ENCODE results near the gene PDE1C.

PDE1C gene

DNA sequence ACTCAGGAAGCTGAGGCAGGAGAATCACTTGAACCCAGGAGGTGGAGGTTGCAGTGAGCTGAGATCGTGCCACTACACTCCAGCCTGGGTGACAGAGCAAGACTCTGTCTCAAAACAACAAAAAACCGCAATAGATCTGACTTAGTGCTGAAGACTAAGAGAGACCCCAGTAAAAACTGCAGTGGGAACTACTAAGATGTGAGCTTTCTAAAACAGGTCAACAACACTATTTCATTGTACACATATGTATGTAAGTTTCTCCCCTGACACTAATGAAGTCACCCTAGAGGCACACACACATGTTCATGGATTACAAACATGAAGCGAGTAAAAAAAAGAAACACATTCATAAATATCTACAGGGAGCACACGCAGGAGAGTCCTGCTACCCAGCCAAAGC lies 68.3 kb downstream of the PDE1C start:
- H3K36me3 ChIP-seq (ENCODE audit: control insufficient read depth, insufficient read depth, low read length), result no peaks in the 10 kb centered on the region
- no peaks in the 10 kb centered on the region for H3K4me1 ChIP-seq (ENCODE audit: control insufficient read depth, insufficient read depth, low read length)
- H3K9me3 ChIP-seq (ENCODE audit: control insufficient read depth, insufficient read depth, low read length), result no peaks in the 10 kb centered on the region
- no peaks in the 10 kb centered on the region for H3K27me3 ChIP-seq (ENCODE audit: control insufficient read depth, insufficient read depth, low read length)
- no peak overlapping the region for H3K27ac ChIP-seq (ENCODE audit: low read length)
- no peak overlapping the region for H3K4me3 ChIP-seq (ENCODE audit: low read length)
- no peak for DNase-seq (ENCODE audit: low read depth, low spot score)
- WGBS (ENCODE audit: insufficient coverage, insufficient read length), result no CpG with 5 or more reads among the region's 4 CpGs

DNA sequence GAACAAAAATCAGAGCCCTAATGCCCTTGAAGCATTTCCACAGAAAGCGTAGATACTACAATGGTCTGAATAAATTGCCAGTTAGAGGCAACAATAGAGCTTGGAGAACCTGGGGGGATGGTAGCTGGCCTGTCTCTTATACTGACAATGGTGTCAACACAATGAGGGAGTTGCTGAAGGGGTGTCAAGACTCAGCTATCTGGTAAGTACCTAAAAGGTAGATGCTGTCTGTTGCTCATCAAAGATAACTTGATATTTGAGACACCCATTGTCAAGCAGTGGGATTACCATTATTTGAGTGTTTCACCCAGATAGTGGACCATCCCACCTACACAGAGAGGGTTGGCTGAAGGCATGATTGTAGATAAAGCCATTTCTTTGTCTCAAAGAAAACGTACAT lies 72.8 kb downstream of the PDE1C start:
- no CpG with 5 or more reads among the region's 2 CpGs for WGBS (ENCODE audit: insufficient coverage, insufficient read length)
- Histone ChIP-seq H3K27ac (ENCODE audit: low read length) (no peak overlapping the region), H3K36me3 (ENCODE audit: control insufficient read depth, insufficient read depth, low read length) (no peaks in the 10 kb centered on the region), H3K27me3 (ENCODE audit: control insufficient read depth, insufficient read depth, low read length) (no peaks in the 10 kb centered on the region), H3K9me3 (ENCODE audit: control insufficient read depth, insufficient read depth, low read length) (no peaks in the 10 kb centered on the region), H3K4me3 (ENCODE audit: low read length) (no peak overlapping the region), H3K4me1 (ENCODE audit: control insufficient read depth, insufficient read depth, low read length) (no peaks in the 10 kb centered on the region)
- DNase-seq (ENCODE audit: low read depth, low spot score), result no peak

DNA sequence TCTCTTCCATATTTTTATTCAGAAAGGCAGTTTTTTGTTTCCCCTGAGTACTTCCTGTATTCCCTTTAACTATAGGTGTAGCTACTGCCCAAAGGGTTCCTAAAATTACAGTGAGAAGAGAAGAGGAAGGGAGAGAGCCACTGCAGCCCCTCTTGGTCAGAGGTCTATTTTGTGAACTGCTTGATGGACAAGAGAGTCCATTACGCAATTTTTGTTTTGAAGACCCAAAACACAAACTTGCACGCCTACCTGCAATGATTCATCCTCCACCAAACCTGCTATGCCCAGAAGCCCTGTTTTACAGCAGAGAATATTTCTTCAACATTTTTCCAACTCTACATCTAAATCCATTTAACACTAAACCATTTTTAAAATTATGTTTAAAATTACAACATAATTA lies 75.1 kb downstream of the PDE1C start:
- Histone ChIP-seq H3K36me3 (ENCODE audit: control insufficient read depth, insufficient read depth, low read length) (no peaks in the 10 kb centered on the region), H3K27me3 (ENCODE audit: control insufficient read depth, insufficient read depth, low read length) (no peaks in the 10 kb centered on the region), H3K4me1 (ENCODE audit: control insufficient read depth, insufficient read depth, low read length) (no peaks in the 10 kb centered on the region), H3K9me3 (ENCODE audit: control insufficient read depth, insufficient read depth, low read length) (no peaks in the 10 kb centered on the region), H3K4me3 (ENCODE audit: low read length) (no peak overlapping the region), H3K27ac (ENCODE audit: low read length) (no peak overlapping the region)
- WGBS (ENCODE audit: insufficient coverage, insufficient read length), result no CpG with 5 or more reads among the region's 2 CpGs
- DNase-seq (ENCODE audit: low read depth, low spot score), result no peak

DNA sequence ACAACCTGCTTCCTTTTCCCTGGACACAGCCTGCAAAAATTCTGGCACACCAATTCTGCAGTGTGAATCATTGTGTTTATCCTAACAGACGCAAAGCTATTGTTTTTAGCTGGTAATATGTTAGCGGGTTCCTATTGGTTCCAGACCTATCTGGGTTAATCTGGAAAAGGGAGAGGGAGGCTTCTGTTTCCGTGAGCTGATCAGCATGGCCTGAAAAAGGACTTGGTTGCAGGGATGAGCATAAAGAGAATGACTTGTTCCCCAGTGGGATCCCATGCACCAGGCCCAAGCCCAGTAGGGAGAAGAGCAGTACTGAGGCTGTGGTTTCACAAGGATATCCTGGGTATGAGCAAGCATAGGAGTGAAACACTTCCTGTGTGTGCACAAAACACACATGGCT lies 78.4 kb downstream of the PDE1C start:
- Histone ChIP-seq H3K27ac (ENCODE audit: low read length) (no peak overlapping the region), H3K4me1 (ENCODE audit: control insufficient read depth, insufficient read depth, low read length) (no peaks in the 10 kb centered on the region), H3K4me3 (ENCODE audit: low read length) (no peak overlapping the region), H3K9me3 (ENCODE audit: control insufficient read depth, insufficient read depth, low read length) (no peaks in the 10 kb centered on the region), H3K36me3 (ENCODE audit: control insufficient read depth, insufficient read depth, low read length) (no peaks in the 10 kb centered on the region), H3K27me3 (ENCODE audit: control insufficient read depth, insufficient read depth, low read length) (no peaks in the 10 kb centered on the region)
- no peak for DNase-seq (ENCODE audit: low read depth, low spot score)
- no CpG with 5 or more reads among the region's 3 CpGs for WGBS (ENCODE audit: insufficient coverage, insufficient read length)

DNA sequence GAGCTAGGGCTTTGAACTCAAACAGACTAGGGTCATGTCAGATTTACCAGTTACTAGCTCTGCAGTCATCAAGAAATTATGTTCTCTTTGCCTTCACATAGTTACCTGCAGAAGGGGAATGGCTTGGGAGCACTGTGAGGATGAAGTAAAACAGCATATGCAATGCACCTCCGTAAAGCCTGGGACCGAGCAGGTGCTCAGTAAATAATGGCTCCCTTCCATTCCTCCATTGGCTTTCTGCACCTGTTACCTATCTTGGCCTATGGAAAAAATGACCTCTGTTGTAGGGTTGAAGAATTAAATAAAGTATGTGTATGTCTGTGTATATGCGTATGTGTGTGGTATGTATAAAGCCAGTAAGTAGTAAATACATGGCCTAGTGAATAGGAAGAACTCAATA lies 78.8 kb downstream of the PDE1C start:
- no peak for DNase-seq (ENCODE audit: low read depth, low spot score)
- Histone ChIP-seq H3K36me3 (ENCODE audit: control insufficient read depth, insufficient read depth, low read length) (no peaks in the 10 kb centered on the region), H3K4me3 (ENCODE audit: low read length) (no peak overlapping the region), H3K27ac (ENCODE audit: low read length) (no peak overlapping the region), H3K9me3 (ENCODE audit: control insufficient read depth, insufficient read depth, low read length) (no peaks in the 10 kb centered on the region), H3K4me1 (ENCODE audit: control insufficient read depth, insufficient read depth, low read length) (no peaks in the 10 kb centered on the region), H3K27me3 (ENCODE audit: control insufficient read depth, insufficient read depth, low read length) (no peaks in the 10 kb centered on the region)
- WGBS (ENCODE audit: insufficient coverage, insufficient read length), result 100% methylated on average over 1 of the region's 3 CpGs

DNA sequence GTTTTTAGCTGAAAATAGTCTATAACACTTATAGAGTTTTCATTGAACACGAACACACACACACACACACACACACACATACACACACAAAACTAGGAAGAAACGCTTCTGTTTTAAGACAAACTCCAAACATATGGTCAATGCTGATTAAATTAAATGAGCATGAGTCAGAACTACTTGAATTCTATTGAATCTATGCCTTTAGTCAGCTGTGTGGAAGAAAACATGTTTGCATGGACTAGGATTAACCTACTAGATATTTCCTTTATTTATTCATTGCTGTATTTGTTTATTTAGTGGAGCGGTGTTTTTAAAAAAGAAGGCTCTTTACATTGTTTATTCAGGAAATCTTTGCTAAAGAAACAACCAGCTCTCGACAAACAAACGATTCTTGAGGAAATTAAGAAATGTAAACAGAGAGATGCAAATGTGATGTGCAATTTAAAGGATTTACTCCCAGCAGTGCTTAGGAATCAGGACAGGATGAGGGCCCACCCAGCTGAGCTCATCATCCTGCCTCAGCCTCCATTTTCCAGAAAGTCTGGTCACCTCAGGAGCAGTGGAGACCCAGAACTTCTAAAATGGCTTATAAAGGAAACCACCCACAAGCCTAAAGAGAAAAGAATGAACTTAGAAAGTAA lies 83.2 kb downstream of the PDE1C start:
- no peak for DNase-seq (ENCODE audit: low read depth, low spot score)
- no peak overlapping the region for H3K27ac ChIP-seq (ENCODE audit: low read length)
- no CpG with 5 or more reads among the region's 5 CpGs for WGBS (ENCODE audit: insufficient coverage, insufficient read length)

DNA sequence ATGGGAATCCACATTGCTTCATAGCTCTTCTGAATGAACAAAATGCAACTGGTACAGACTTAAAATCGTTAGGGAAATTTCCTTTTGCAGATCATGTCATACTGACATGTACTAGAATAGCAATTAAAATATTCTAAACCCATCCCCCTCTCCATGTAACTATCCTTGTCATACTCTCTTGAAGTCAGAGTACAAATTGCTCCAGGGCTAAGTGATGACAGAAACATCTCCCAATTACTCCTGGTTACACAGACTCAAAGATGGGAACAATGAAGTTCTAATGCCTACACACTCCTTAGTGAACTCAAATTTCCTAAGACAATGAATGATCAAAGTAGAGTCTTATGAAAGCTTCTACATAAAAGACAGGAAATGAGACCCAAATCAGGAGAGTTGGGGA lies 87.2 kb downstream of the PDE1C start:
- Histone ChIP-seq H3K27ac (ENCODE audit: low read length) (no peak overlapping the region), H3K4me3 (ENCODE audit: low read length) (no peak overlapping the region), H3K9me3 (ENCODE audit: control insufficient read depth, insufficient read depth, low read length) (no peaks in the 10 kb centered on the region), H3K4me1 (ENCODE audit: control insufficient read depth, insufficient read depth, low read length) (no peaks in the 10 kb centered on the region), H3K27me3 (ENCODE audit: control insufficient read depth, insufficient read depth, low read length) (no peaks in the 10 kb centered on the region), H3K36me3 (ENCODE audit: control insufficient read depth, insufficient read depth, low read length) (no peaks in the 10 kb centered on the region)
- WGBS (ENCODE audit: insufficient coverage, insufficient read length), result no CpG with 5 or more reads among the region's 1 CpG
- no peak for DNase-seq (ENCODE audit: low read depth, low spot score)

More for the DNA sequence above, 83.2 kb downstream of the PDE1C start:
- Histone ChIP-seq H3K36me3 (ENCODE audit: control insufficient read depth, insufficient read depth, low read length) (no peaks in the 10 kb centered on the region), H3K4me3 (ENCODE audit: low read length) (no peak overlapping the region), H3K27me3 (ENCODE audit: control insufficient read depth, insufficient read depth, low read length) (no peaks in the 10 kb centered on the region), H3K9me3 (ENCODE audit: control insufficient read depth, insufficient read depth, low read length) (no peaks in the 10 kb centered on the region), H3K4me1 (ENCODE audit: control insufficient read depth, insufficient read depth, low read length) (no peaks in the 10 kb centered on the region)

DNA sequence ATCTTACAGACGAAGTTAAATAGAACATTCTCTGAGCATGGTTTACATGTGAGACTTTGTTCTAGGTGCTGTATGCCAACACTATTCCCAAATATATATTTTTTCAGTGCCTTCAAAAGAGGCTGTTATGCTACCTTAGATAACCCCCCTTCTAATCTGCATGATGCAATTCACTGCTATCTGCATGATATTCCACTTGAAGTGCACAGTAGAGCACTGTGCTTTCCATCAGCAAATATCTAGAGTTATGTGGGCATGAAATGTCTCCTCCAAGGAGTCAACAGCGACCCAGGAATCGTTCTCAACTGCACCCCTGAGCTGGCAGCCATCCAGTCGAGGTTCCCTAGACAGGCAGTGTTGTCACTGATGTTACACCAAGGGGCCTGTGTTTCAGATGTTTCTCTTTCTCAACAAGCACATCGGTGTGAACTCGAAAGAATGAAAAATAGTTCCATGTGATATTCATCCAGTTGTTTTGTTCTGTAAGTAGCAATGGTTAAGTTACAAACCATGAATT lies 88.3 kb downstream of the PDE1C start:
- no peaks in the 10 kb centered on the region for H3K27me3 ChIP-seq (ENCODE audit: control insufficient read depth, insufficient read depth, low read length)
- H3K9me3 ChIP-seq (ENCODE audit: control insufficient read depth, insufficient read depth, low read length), result no peaks in the 10 kb centered on the region
- no peaks in the 10 kb centered on the region for H3K36me3 ChIP-seq (ENCODE audit: control insufficient read depth, insufficient read depth, low read length)
- H3K4me3 ChIP-seq (ENCODE audit: low read length), result no peak overlapping the region
- DNase-seq (ENCODE audit: low read depth, low spot score), result no peak
- no CpG with 5 or more reads among the region's 6 CpGs for WGBS (ENCODE audit: insufficient coverage, insufficient read length)
- no peak overlapping the region for H3K27ac ChIP-seq (ENCODE audit: low read length)
- no peaks in the 10 kb centered on the region for H3K4me1 ChIP-seq (ENCODE audit: control insufficient read depth, insufficient read depth, low read length)

DNA sequence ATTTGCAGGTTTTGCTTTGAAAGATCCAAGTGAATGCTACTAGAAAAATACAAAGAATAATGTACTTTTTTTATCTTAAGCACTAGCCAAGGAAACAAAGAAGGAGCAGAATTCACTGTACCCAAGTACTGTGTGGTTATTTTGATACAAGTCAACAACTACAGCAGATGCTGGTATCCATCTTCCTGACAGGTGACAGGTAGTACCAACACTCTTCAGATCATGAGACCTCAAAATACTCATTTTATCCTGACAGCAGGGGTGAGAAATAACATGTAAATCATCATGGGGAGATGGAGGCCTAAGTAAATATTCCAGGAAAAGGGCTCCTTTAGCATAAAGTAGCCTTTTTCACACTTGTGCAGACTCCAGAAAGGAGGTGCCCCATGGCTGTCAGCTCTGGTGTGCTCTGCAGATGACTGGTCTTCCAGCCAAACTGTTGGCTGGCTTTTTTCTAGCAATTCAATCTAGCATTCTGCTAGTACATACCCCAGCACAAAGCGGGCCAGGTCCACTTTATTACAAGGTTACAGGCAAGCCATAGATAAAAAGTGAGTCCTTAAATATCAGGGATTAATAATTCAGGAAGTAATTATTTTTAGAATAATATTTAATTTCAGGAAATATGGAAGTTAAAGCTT lies 90.4 kb downstream of the PDE1C start:
- Histone ChIP-seq H3K36me3 (ENCODE audit: control insufficient read depth, insufficient read depth, low read length) (no peaks in the 10 kb centered on the region), H3K27me3 (ENCODE audit: control insufficient read depth, insufficient read depth, low read length) (no peaks in the 10 kb centered on the region), H3K27ac (ENCODE audit: low read length) (no peak overlapping the region), H3K4me3 (ENCODE audit: low read length) (no peak overlapping the region), H3K9me3 (ENCODE audit: control insufficient read depth, insufficient read depth, low read length) (no peaks in the 10 kb centered on the region), H3K4me1 (ENCODE audit: control insufficient read depth, insufficient read depth, low read length) (no peaks in the 10 kb centered on the region)
- no CpG with 5 or more reads among the region's 1 CpG for WGBS (ENCODE audit: insufficient coverage, insufficient read length)
- no peak for DNase-seq (ENCODE audit: low read depth, low spot score)

DNA sequence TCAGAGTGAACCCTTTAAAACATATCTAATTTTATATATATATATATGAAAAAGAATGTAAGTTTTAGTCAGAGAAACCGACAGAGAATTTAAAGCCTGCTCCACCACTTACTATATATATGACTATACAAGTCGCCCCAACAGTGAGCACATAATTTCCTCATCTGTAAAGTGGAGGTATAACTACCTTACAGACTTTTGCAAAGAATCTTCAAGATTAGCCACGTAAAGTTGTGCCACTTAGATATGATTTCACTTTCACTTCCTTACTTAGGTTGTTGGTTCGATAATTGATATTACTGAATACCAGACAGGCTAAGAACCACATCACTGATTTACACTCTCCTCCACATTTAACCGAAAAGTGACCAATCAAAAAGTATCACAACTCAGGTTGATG lies 94.7 kb downstream of the PDE1C start:
- WGBS (ENCODE audit: insufficient coverage, insufficient read length), result no CpG with 5 or more reads among the region's 5 CpGs
- H3K4me1 ChIP-seq (ENCODE audit: control insufficient read depth, insufficient read depth, low read length), result no peaks in the 10 kb centered on the region
- DNase-seq (ENCODE audit: low read depth, low spot score), result no peak

DNA sequence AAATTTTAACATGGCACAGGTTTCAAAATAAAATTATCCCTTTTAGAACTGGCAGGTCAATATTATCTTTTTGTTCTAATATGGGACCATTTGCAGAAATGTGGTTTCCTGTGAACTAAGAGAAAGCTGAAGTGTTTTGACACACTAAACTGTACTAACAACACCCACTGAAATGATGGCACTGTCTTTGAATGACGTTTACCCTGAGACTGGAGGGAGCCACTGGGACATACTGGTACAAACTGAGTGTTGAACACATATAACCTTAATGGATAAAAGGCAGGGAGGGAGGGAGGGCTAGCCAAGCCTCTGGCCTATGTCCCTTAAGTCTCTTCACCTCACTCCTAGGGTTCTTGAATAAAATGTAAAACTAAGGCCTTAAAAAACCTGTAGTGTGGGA lies 95.9 kb downstream of the PDE1C start:
- Histone ChIP-seq H3K27ac (ENCODE audit: low read length) (no peak overlapping the region), H3K27me3 (ENCODE audit: control insufficient read depth, insufficient read depth, low read length) (no peaks in the 10 kb centered on the region; the same call in 1 of the 2 replicates), H3K4me3 (ENCODE audit: low read length) (no peak overlapping the region), H3K4me1 (ENCODE audit: control insufficient read depth, insufficient read depth, low read length) (no peaks in the 10 kb centered on the region), H3K36me3 (ENCODE audit: control insufficient read depth, insufficient read depth, low read length) (no peaks in the 10 kb centered on the region), H3K9me3 (ENCODE audit: control insufficient read depth, insufficient read depth, low read length) (no peaks in the 10 kb centered on the region)
- no CpG with 5 or more reads among the region's 1 CpG for WGBS (ENCODE audit: insufficient coverage, insufficient read length)
- no peak for DNase-seq (ENCODE audit: low read depth, low spot score)

More for the DNA sequence above, 94.7 kb downstream of the PDE1C start:
- no peaks in the 10 kb centered on the region; the same call in 1 of the 2 replicates for H3K27me3 ChIP-seq (ENCODE audit: control insufficient read depth, insufficient read depth, low read length)
- H3K4me3 ChIP-seq (ENCODE audit: low read length), result no peak overlapping the region
- H3K36me3 ChIP-seq (ENCODE audit: control insufficient read depth, insufficient read depth, low read length), result no peaks in the 10 kb centered on the region
- H3K9me3 ChIP-seq (ENCODE audit: control insufficient read depth, insufficient read depth, low read length), result no peaks in the 10 kb centered on the region
- no peak overlapping the region for H3K27ac ChIP-seq (ENCODE audit: low read length)

Measured in iPS DF 6.9 (cell line).